GM21447 (cell line): ENCODE results near the gene CHEK2.
"Not testable (repeated sequence)": the region's sequence is repeated elsewhere in the genome, so short reads cannot be mapped to it uniquely, and the experiment has no call there.

Experiments used
- ATAC-seq: cut with Tn5 transposase; IDR thresholded peaks from one replicate; pipeline ENCODE4 v1.9.1; 2021; ENCODE audit not compliant: unreplicated experiment

Gene CHEK2

GRCh38 chr22:28741785-28742561 lies at the start of gene CHEK2, which contains the start of gene HSCB:
Gene CHEK2 (minus strand): TSS chr22:28741820. CDS start chr22:28734721, 7,099 bp downstream.
Gene HSCB (plus strand): TSS chr22:28742039. CDS start chr22:28742096, 57 bp downstream.
- ATAC-seq: peak; percentile 86

GRCh38 chr22:28791124-28791523 lies 49.5 kb upstream of the CHEK2 start:
- ATAC-seq: no peak

DNA sequence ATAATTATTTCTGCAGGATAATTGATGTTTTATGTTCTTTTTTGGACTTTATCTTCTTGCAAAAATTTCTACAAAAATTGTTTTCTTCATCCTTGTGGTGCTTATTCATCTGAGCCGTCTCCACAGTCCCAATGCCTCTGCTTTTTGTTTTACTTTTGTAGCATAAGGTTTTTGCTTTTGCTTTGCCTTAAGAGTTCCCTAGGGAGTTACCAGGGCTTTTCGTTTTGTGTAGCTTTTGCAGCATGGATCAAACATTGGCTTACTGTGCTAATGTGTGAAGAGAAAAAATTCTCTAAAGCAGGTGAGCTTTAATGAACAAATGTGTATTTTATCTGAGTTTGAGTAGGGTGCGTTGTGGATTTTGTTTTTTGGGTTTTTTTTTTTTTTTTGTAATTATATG lies 47.0 kb upstream of the CHEK2 start:
- no peak for ATAC-seq

DNA sequence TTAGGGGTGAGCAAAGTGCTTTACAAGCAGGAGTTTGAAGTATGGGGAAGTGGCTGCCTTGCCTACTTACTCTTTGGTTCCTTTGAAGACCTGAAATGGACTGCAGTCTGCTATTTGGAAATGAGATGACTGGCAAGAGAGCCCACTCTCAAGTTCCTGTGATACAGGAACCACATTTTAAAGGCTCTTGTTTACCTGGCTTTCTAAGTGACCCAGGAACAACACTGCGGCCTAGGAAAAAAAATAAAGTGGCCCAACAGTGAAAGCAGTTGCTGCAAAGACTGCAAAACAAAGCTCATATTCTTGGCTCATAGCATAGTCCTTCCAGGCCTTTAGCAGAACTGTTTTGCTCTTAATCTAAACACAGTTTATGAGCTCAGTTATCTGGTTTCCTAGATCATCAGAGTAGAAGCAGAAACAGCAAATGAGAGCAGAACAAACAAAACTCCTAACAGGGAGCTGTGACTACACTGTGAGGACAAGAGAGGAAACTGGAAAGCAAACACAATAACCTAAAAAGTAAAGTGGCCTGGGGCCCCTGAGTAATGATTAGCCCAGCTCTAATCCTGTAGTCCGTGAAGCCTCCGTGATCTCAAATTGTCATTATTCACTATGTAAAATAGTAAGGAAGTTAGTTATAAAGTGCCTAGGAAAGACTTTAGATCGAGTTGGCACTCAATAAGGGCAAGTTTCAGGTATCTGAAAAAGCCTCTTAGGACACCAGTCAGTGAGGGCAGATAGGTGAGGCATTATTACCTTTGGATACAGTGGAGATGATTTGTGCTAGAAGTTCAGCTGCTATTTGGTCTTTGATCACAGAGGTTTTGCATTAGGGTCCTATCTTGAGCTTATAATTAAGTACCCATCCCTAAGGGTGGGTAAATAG lies 42.4 kb upstream of the CHEK2 start:
- ATAC-seq: no peak

DNA sequence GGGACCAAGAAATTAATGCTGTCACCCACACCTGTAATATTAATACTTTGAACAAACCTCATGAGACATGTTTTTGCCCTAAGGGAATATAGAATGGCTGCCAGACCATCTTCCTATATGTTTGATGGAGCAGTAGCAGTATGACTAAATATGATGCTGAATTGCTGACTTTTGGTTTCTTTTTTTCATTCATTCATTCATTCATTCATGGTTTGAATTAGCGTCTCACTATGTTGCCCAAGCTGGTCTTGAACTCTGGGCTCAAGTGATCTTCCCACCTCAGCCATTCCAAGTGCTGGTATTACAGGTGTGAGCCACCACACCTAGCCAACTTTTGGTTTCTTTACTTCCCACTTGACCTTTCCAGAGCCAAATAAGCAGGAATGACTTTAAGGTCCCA lies 38.7 kb upstream of the CHEK2 start:
- ATAC-seq: no peak

- no peak for ATAC-seq
Measured at GRCh38 chr22:28779833-28780232, 38.2 kb upstream of the CHEK2 start.

- ATAC-seq: no peak
Measured at GRCh38 chr22:28774378-28774777, 32.8 kb upstream of the CHEK2 start.

DNA sequence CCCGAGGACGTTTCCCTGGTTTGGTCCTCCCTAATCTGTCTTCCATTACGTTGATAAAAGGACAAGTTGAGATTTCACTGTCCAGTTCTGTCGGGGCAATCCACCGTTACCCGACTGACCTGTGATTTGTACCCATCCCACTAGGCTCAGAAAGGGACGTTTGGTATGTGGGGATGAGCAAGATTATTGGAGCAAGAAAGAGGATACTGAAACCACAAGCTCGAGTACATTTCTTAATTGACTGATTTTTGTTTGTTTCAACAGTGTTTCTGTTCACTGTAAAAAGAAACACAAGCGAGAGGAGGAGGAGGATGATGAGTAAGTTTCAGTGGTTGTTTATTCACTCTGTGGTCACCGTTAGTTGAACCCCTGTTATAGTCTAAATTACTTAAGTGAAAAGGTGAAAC lies 31.8 kb upstream of the CHEK2 start:
- ATAC-seq: peak; percentile 31

- ATAC-seq: peak; percentile 81
Measured at GRCh38 chr22:28772633-28773460, 31.2 kb upstream of the CHEK2 start, which contains the start of gene CCDC117. Gene CCDC117 (plus strand): TSS chr22:28772695. CDS start chr22:28772850, 155 bp downstream.

- no peak for ATAC-seq
Measured at GRCh38 chr22:28771195-28771791, 29.7 kb upstream of the CHEK2 start.

DNA sequence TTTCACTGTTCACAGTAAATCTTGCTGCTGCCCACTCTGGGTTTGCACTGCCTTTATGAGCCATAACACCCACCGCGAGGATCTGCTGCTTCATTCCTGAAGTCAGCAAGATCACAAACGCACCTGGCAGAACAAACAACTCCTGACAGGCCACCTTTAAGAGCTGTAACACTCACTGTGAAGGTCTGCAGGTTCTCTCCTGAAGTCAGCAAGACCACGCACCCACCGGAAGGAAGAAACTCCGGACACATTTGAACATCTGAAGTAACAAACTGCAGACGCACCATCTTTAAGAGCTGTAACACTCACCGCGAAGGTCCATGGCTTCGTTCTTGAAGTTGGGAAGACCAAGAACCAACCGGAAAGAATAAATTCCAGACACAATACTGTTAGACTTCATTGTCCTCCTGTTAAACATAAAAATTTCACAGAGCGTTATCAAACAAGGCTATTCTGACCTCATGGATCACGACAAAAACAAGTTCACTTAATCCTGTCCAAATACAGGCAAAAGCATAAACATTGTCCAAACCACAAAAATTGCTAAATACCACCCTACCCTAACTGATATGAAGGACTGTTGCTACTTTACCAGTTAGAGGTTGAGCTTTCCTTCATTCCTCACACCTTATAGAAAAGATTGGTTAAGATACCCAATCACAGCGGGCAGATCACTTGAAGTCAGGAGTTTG lies 27.9 kb upstream of the CHEK2 start:
- ATAC-seq: no peak

GRCh38 chr22:28768701-28769393 lies 27.2 kb upstream of the CHEK2 start:
- no peak for ATAC-seq

DNA sequence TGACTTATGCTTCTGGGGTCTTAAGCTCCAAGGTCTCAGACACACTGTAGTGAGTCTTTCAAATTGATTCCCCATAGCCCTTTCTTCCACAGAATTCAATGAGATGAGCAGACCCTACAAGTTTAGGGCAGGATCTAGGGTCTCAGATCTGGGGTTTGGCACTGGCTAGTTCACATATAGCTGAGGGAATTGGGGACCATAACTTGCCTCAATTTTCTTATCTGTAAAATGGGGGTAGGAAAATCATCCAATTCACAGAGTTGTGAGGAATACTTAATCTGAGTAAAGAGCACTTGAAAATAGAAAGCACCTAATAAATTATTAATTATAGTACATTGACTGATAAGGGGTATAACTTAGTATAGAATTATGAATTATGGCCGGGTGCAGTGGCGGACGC lies 25.0 kb upstream of the CHEK2 start:
- no peak for ATAC-seq

DNA sequence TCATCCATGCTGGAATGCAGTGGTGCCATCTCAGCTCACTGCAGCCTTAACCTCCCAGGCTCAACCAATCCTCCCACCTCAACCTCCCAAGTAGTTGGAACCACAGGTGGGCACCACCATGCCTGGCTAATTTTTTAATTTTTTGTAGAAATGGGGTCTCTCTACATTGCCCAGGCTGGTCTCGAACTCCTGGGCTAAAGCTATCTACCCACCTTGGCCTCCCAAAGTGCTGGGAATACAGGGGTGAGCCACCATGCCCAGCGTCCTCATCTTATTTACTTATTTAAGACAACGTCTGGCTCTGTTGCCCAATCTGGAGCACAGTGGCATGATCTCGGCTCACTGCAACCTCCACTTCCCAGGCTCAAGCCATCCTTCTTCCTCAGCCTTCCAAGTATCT lies 20.4 kb upstream of the CHEK2 start:
- ATAC-seq: not testable (repeated sequence)

DNA sequence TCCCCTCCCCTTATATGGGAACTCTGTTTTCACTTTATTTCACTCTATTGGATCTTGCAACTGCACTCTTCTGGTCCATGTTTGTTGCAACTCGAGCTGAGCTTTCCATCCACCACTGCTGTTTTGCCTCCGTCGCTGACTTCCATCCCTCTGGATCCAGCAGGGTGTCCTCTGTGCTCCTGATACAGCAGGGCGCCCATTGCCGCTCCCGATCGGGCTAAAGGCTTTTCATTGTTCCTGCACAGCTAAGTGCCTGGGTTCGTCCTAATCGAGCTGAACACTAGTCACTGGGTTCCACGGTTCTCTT lies 19.8 kb upstream of the CHEK2 start:
- ATAC-seq: no peak

- ATAC-seq: no peak
Measured at GRCh38 chr22:28759861-28760560, 18.4 kb upstream of the CHEK2 start.

DNA sequence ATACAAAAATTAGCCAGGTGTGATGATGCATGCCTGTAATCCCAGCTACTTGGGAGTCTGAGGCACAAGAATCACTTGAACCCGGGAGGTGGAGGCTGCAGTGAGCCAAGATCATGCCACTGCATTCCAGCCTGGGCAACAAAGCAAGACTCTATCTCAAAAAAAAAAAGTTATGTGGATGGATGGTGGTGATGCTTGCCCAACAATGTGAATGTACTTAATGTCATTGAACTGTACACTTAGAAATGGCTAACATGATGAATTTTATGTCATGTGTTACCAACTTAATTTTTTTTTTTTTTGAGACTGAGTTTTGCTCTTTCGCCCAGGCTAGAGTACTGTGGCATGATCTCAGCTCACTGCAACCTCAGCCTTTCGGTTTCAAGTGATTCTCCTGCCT lies 12.9 kb upstream of the CHEK2 start:
- ATAC-seq: not testable (repeated sequence)

DNA sequence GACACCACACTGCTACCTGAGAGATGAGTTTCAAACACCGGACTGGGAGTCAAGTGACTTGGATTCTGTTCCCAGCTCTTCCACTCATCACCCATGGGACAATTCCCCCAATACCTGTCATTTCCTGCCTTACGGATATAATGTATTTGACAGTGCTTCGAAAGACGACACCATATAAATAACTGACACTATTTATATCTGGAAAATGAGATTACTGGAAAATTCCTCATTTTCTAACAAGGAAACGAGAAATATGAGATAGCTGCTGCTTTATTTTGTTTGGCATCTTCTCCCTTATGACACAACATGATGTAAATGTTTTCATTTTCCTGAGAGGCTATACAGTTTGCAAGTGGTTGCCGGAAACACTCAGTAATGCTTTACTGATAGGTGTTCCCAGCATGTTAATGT lies 8.9 kb upstream of the CHEK2 start:
- no peak for ATAC-seq

- ATAC-seq: no peak
Measured at GRCh38 chr22:28743852-28744251, 2.2 kb upstream of the CHEK2 start.
